Measurements from ENCODE around the gene CATSPERD.

Gene CATSPERD

DNA sequence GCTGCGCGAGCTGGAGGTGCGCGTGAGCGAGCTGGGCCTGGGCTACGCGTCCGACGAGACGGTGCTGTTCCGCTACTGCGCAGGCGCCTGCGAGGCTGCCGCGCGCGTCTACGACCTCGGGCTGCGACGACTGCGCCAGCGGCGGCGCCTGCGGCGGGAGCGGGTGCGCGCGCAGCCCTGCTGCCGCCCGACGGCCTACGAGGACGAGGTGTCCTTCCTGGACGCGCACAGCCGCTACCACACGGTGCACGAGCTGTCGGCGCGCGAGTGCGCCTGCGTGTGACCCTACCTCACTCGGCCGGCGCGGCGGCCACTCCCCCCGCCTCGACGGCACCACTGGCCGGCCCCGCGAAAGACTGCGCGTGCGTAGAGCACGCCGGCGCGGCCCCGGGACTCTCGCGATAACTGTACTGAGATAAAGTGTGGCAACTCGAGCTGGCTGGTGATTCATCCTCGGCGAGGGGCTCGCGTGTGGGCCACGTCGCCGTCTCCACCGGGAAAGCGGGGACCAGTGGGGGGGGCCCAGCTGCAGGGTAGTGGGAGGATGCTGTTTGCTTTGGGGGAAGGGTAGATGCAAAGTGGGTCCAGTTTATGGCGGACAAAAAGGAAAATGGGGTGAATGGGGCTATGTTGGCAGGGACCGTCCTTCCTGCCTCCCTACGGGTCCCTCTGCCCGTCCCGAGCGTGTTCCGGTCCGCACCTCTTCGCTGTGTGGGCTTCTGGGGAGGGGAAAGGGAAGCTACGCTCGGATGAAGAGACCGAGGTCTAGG is 107.6 kb downstream of the CATSPERD start:
- Histone ChIP-seq H3K4me3 (ENCODE audit: low read length) (peak overlapping the region; percentile 64), H3K9ac (ENCODE audit: low read length) (peak overlapping the region; percentile 46), H3K27me3 (ENCODE audit: control insufficient read depth, insufficient read depth, low read length) (no peaks in the 10 kb centered on the region), H3K36me3 (ENCODE audit: control insufficient read depth, insufficient read depth, low read length) (no peaks in the 10 kb centered on the region), H3K4me1 (ENCODE audit: control insufficient read depth, insufficient read depth, low read length) (peaks cover 14% of the 10 kb centered on the region), H3K27ac (ENCODE audit: low read depth, low read length) (peak overlapping the region; percentile 83)
